AG04449 (cell line): ENCODE data around the gene FCHO1.
A peak's percentile ranks its signal among the peaks of the same experiment; 100 is the strongest.

Experiments
- CTCF ChIA-PET: fragments of 350-600 bp; formaldehyde crosslinking; extraction: SDS; loops from one replicate; lab custom pipeline; 2021; ENCODE audit warnings: antibody characterized with exemption; lab: Yijun Ruan, JAX
- POLR2A ChIA-PET: fragments of 400-600, 350-600 bp; formaldehyde crosslinking; extraction: SDS; loops from one replicate; lab custom pipeline; 2020; ENCODE audit warnings: antibody characterized with exemption, inconsistent platforms; lab: Yijun Ruan, JAX
- DNase-seq: peaks from one replicate; pipeline ENCODE4 v3.0.0-alpha.2; 2010; ENCODE audit warnings: low read depth, low spot score
- H3K4me3 ChIP-seq: 2 replicates; pipeline ENCODE4 v1.5.1; 2011; ENCODE audit warnings: low read depth, mild to moderate bottlenecking, control low read depth, low read length
- CTCF ChIP-seq: IDR thresholded peaks from one replicate; pipeline ENCODE4 v1.5.1; 2011; ENCODE audit warnings: mild to moderate bottlenecking, moderate library complexity, low read length, control low read depth, inconsistent platforms; ENCODE audit not compliant: insufficient read depth; ENCODE audit errors: missing control alignments

The FCHO1 gene

GRCh38 chr19:17765069-17765618 is 13.9 kb downstream of the FCHO1 start:
- ChIA-PET POLR2A (no interaction called here), CTCF (interaction anchor here (2.0 to 3.2 kb wide), 4 partner anchors 8 to 17 kb away, joined by 12 to 18 read pairs (median 14); no protein-coding TSS in a partner anchor)
- no peak for DNase-seq
- TF ChIP-seq CTCF, result no peak
- no peak overlapping the region for H3K4me3 ChIP-seq

GRCh38 chr19:17766543-17767131 is 15.4 kb downstream of the FCHO1 start:
- POLR2A ChIA-PET, result interaction anchor here (0.6 kb wide), 1 partner anchor 264 kb away, joined by 3 read pairs; no protein-coding TSS in a partner anchor
- TF ChIP-seq CTCF, result peak; percentile 85
- DNase-seq, result no peak
- CTCF ChIA-PET, result interaction anchor here (0.9 to 3.2 kb wide), 30 partner anchors 9 to 377 kb away, joined by 3 to 18 read pairs (median 4); partner anchors contain the start of genes FCHO1, MAP1S and PGLS
- peak overlapping the region; percentile 25 for H3K4me3 ChIP-seq

GRCh38 chr19:17767559-17767958 is 16.3 kb downstream of the FCHO1 start:
- no peak for TF ChIP-seq CTCF
- ChIA-PET CTCF (interaction anchor here (1.2 to 3.2 kb wide), 14 partner anchors 8 to 327 kb away, joined by 4 to 18 read pairs (median 8); partner anchors contain the start of genes FCHO1 and PGLS), POLR2A (no interaction called here)
- no peak for DNase-seq
- no peak overlapping the region for H3K4me3 ChIP-seq

DNA sequence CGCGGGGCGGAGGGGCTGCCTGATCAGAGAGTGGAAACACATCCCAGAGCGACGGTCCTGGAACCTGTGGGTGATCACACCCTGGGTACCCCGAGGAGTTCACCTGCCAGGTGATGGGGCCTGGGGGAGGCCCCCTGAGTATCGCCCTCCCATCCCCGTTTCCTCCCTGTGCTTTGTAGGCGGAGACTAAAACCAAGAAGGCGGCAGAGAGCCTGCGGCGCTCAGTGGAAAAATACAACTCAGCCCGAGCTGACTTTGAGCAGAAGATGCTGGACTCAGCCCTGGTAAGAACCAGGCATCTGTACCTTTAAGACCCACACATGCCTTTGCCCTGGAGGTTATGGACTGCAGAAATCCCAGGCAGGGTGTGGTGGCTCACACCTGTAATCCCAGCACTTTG is 19.3 kb downstream of the FCHO1 start:
- TF ChIP-seq CTCF, result no peak
- no peak overlapping the region for H3K4me3 ChIP-seq
- CTCF ChIA-PET, result no interaction called here
- no peak for DNase-seq
- POLR2A ChIA-PET, result no interaction called here

GRCh38 chr19:17772172-17772571 is 20.9 kb downstream of the FCHO1 start:
- ChIA-PET POLR2A (no interaction called here), CTCF (interaction anchor here (1.2 kb wide), 1 partner anchor 18 kb away, joined by 4 read pairs; no protein-coding TSS in a partner anchor)
- no peak for TF ChIP-seq CTCF
- no peak for DNase-seq
- H3K4me3 ChIP-seq, result no peak overlapping the region

- TF ChIP-seq CTCF, result peak; percentile 63
- POLR2A ChIA-PET, result no interaction called here
- CTCF ChIA-PET, result interaction anchor here (0.7 to 2.5 kb wide), 8 partner anchors 9 to 279 kb away, joined by 3 to 16 read pairs (median 4); no protein-coding TSS in a partner anchor
- no peak overlapping the region for H3K4me3 ChIP-seq
- DNase-seq, result no peak
These were observed 24.1 kb downstream of the FCHO1 start for GRCh38 chr19:17775245-17775927.
